ENCODE measurements around the gene NUPR1. TPM values are rescaled to one million over a fixed set of nuclear protein-coding genes. Genes with fewer than 3 reads are reported as not detected.
"Not testable (repeated sequence)": the region's sequence is repeated elsewhere in the genome, so short reads cannot be mapped to it uniquely, and the experiment has no call there.

NUPR1 gene
- total and polyA plus RNA-seq, 4 donors = 8.0 to 828 (median 202) TPM

- TF ChIP-seq CTCF (IDR thresholded peaks at IDR 0.05; ENCODE audit: control extremely low read depth, extremely low read depth) = no peak
- 86 to 91% methylated on average over 19 of the region's 19 CpGs for WGBS, 2 donors
Observed at GRCh38 chr16:28501258-28502232, 37.2 kb downstream of the NUPR1 start.

GRCh38 chr16:28500476-28501180, 38.1 kb downstream of the NUPR1 start:
- not testable (repeated sequence) for ATAC-seq (ENCODE audit: insufficient read depth, low FRiP score); H3K27ac ChIP-seq (ENCODE audit: low read depth in 1 of 2, low read length in 1 of 2); DNase-seq; H3K9ac ChIP-seq (ENCODE audit: insufficient read depth in 1 of 2, low read length in 2 of 2); H3K4me1 ChIP-seq (ENCODE audit: control insufficient read depth in 5 of 5, insufficient read depth in 5 of 5, low read length in 5 of 5); H3K9me3 ChIP-seq (ENCODE audit: control insufficient read depth in 4 of 4, insufficient read depth in 3 of 4, low read length in 3 of 4); H3K27me3 ChIP-seq (ENCODE audit: control insufficient read depth in 3 of 3, insufficient read depth in 3 of 3, low read length in 2 of 3); H3K36me3 ChIP-seq (ENCODE audit: control insufficient read depth in 4 of 4, insufficient read depth in 4 of 4, low read length in 4 of 4); H3K4me3 ChIP-seq
- 82 to 89% methylated on average over 18 of the region's 18 CpGs for WGBS, 2 donors

More at GRCh38 chr16:28501258-28502232, 37.2 kb downstream of the NUPR1 start:
- no peak overlapping the region for H3K27ac ChIP-seq (ENCODE audit: low read depth in 1 of 2, low read length in 1 of 2)
- no peaks in the 10 kb centered on the region for H3K27me3 ChIP-seq (ENCODE audit: control insufficient read depth in 3 of 3, insufficient read depth in 3 of 3, low read length in 2 of 3)
- ATAC-seq (ENCODE audit: insufficient read depth, low FRiP score) = no peak
- no peaks in the 10 kb centered on the region for H3K9me3 ChIP-seq (ENCODE audit: control insufficient read depth in 4 of 4, insufficient read depth in 3 of 4, low read length in 3 of 4)
- DNase-seq = no peak
- H3K4me1 ChIP-seq (ENCODE audit: control insufficient read depth in 5 of 5, insufficient read depth in 5 of 5, low read length in 5 of 5) = peaks cover 0 to 4% (median 0%) of the 10 kb centered on the region in 5 donors
- H3K9ac ChIP-seq (ENCODE audit: insufficient read depth in 1 of 2, low read length in 2 of 2) = no peak overlapping the region
- no peak overlapping the region for H3K4me3 ChIP-seq
- H3K36me3 ChIP-seq (ENCODE audit: control insufficient read depth in 4 of 4, insufficient read depth in 4 of 4, low read length in 4 of 4) = no peaks in the 10 kb centered on the region

GRCh38 chr16:28499854-28500253, 38.9 kb downstream of the NUPR1 start:
- TF ChIP-seq CTCF (IDR thresholded peaks at IDR 0.05; ENCODE audit: control extremely low read depth, extremely low read depth) = no peak
- H3K9ac ChIP-seq (ENCODE audit: insufficient read depth in 1 of 2, low read length in 2 of 2) = no peak overlapping the region
- no peaks in the 10 kb centered on the region for H3K27me3 ChIP-seq (ENCODE audit: control insufficient read depth in 3 of 3, insufficient read depth in 3 of 3, low read length in 2 of 3)
- no peak overlapping the region for H3K27ac ChIP-seq (ENCODE audit: low read depth in 1 of 2, low read length in 1 of 2)
- WGBS, 2 donors = 75 to 86% methylated on average over 9 to 10 of the region's 10 CpGs
- H3K9me3 ChIP-seq (ENCODE audit: control insufficient read depth in 4 of 4, insufficient read depth in 3 of 4, low read length in 3 of 4) = no peaks in the 10 kb centered on the region
- no peaks in the 10 kb centered on the region for H3K36me3 ChIP-seq (ENCODE audit: control insufficient read depth in 4 of 4, insufficient read depth in 4 of 4, low read length in 4 of 4)
- H3K4me3 ChIP-seq = no peak overlapping the region
- ATAC-seq (ENCODE audit: insufficient read depth, low FRiP score) = no peak
- H3K4me1 ChIP-seq (ENCODE audit: control insufficient read depth in 5 of 5, insufficient read depth in 5 of 5, low read length in 5 of 5) = no peaks in the 10 kb centered on the region
- no peak for DNase-seq

All from lung (tissue), 12 donors.